ENCODE measurements around the gene MBTD1.
"Not testable (repeated sequence)": the region's sequence is repeated elsewhere in the genome, so short reads cannot be mapped to it uniquely, and the experiment has no call there.

Gene MBTD1

DNA sequence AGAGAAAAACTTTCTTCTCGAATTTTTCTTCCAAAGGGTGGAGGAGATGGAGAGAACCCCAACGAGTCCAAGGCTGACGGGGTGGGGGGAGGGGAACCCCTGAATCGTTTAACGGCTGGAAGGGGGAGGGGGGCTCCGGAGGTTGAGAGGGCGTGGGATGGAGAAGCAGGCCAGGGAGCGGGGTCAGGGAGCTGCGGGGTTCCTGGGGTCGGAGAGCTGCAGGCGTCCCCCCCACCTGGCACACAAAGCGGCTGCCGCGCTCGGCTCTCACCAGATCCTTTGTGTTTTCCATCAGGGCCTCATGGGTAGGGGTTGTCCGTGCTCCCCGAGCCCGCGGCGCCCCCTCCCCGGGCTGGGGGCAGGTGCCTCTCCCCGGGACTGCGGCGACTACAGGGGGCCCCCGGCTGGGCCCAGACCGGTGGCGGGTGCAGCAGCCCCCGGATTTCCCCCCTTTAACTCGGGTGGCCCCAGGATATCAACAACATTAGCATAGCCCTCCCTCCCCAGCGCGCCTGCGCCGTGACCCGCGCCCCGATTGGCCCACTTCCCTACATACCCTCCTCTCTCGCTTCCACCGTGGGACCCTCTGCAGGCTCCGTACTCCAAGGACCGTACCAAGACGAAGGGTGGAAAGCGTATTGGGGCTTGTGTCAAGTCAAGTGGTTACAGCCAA lies at the start of gene MBTD1:
Gene MBTD1, minus strand, starts transcription at position 486 of the 673 bp plus-strand sequence. CDS start 34,888 bp downstream, outside the sequence.
- in situ Hi-C loops (cut with HindIII; ENCODE audit: low sequenced_read_pairs), result no loop called here

DNA sequence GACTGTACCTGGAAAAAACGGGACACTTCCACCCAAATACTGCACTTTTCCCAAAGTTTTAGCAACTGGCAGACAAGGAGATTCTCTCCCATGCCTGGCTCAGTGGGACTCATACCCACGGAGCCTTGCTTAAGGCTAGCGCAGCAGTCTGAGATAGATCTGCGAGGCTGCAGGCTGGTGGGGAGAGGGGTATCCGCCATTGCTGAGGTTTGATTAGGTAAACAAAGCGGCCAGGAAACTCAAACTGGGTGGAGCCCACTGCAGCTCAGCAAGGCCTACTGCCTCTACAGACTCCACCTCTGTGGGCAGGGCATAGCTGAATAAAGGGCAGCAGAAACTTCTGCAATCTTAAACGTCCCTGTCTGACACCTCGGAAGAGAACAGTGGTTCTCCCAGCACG lies 45.3 kb upstream of the MBTD1 start:
- in situ Hi-C loops (cut with HindIII; ENCODE audit: low sequenced_read_pairs), result no loop called here

DNA sequence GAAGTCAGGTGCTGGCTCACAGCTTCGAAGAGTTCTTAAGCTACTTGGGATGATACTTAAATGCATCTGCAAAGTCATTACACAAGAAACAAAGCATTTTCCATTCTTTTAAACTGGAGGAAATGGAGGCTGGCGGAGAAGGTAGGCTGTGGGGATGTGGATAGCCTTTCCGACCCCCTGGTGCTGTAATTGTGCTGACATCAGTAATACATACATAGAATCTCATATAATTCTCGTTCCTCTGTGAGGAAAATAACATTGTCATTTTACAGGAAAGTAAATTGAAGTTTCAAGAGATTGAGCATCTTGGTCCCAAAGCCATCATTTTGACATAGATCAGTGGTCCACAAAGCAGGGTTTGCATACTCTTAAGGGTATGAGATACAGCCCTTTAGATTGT lies 40.0 kb upstream of the MBTD1 start:
- in situ Hi-C loops (cut with HindIII; ENCODE audit: low sequenced_read_pairs), result no loop called here

DNA sequence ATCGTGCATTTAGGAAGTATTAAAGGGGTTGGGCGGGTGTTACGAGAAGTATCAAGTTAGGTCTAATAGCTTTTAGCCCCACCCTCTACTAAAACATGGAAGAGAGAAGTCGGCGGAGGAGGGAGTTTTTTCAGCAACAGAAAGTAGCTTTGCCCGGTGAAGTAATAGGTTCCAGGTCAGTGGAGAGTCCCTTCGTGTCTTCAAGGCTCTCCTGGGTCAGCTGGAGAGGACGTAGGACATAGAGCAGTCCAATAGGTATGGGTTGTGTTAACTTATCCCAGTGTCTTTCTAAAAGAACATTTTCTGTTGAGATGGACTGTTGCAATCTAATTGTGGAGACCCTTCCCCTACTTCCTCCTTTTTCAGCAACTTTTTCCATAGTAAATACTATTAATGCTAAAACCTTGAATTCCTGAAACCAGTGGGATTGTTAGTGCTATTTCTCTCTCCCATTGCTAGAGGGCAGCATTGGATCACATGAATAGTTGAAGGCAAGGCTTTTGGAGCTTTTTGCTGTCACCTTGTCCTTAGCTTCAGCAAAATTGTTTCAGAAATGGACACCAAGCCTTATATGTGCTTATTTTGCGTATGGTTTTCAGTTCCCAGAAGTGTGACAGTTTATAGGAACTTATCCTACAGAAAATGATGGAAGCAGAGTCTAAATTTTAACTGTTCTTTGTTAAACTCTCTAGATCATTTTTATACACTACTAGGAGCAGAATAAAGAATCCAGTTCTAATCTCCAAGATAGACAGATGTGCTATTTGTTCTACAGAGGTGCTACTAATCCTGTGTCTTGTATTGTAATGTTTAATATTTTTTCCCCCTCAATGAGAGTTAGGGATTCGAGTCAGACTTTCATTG lies 38.9 kb upstream of the MBTD1 start:
- in situ Hi-C loops (cut with HindIII; ENCODE audit: low sequenced_read_pairs), result no loop called here

DNA sequence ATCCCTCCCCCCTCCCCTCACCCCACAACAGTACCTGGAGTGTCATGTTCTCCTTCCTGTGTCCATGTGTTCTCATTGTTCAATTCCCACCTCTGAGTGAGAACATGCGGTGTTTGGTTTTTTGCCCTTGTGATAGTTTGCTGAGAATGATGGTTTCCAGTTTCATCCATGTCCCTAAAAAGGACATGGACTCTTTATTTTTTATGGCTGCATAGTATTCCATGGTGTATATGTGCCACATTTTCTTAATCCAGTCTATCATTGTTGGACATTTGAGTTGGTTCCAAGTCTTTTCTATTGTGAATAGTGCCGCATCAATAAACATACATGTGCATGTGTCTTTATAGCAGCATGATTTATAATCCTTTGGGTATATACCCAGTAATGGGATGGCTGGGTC lies 34.5 kb upstream of the MBTD1 start:
- in situ Hi-C loops (cut with HindIII; ENCODE audit: low sequenced_read_pairs), result not testable (repeated sequence)

DNA sequence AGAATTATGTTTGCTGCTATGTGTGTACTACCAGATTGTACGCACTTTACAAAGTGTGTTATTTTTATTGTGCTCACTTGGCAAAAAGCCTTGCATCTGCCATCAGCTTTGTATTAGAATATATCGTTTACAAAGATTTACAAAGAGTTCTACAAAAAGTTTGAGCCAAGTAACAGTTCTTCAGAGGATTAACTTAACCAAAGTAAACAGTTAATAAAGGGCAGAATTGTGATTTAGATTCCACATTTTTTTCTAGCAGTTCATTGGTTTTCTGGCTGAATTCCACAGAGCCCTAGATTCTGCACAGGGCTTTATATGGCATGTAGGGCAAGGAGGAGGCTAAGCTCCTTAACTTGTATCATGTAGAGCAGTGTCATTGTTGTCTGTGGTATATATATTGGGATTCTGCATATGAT lies 29.9 kb upstream of the MBTD1 start:
- in situ Hi-C loops (cut with HindIII; ENCODE audit: low sequenced_read_pairs), result no loop called here

DNA sequence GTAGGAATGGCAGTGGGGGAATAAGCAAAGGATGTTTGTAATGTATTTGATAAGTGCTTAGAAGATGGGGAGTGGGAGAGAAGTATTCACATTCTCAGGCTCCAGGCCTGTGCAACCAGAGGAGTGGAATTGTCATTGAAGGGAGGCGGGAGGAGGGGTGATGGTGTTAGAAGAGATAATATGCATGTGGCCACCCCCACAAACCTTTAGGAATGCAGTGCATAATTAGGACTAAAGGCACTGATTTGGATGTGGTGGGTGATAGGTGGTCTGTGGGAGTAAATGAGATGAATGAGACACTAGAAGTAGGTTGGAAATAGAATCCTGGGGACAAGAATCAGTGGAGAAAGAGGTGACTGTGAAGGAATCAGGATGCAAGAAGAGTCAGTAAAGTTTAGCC lies 27.6 kb upstream of the MBTD1 start:
- in situ Hi-C loops (cut with HindIII; ENCODE audit: low sequenced_read_pairs), result no loop called here

DNA sequence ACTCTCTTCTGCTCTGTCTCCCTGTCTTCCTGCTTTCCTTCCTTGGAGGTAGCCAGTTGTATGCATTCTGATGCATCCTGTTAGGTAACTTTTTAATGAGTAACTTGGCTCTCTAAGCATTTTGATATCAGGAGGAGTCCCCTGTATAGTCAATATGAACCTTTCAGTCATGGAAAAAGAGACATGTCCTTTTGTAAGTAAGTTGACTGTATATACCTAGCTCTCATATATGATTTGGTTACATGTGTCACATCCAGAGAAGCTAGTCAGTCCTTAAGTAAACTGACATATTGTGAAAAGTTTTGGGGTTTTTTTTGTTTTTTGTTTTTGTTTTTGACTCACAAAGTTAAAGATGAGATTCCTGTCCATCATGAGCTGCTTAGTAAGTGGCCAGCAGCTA lies 19.3 kb upstream of the MBTD1 start:
- in situ Hi-C loops (cut with HindIII; ENCODE audit: low sequenced_read_pairs), result no loop called here

DNA sequence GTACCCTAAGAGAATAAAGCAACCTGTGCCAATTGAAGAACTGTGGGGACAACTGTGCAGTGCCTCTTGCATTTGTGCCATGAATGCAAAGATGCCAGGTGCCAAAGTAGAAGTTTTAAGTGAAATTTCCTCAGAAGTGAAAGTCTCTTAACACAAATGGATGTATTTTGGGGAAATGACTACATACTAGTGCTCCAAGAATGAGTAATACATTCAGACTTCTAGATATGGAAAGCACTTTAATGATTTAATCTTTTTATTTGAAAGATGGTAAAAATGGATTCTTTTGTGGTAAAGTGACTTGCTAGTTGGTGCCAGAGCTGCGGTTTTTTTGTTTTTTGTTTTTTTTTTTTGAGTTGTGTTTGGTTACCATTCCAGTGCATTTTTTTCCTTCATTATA lies 15.5 kb upstream of the MBTD1 start:
- in situ Hi-C loops (cut with HindIII; ENCODE audit: low sequenced_read_pairs), result no loop called here

DNA sequence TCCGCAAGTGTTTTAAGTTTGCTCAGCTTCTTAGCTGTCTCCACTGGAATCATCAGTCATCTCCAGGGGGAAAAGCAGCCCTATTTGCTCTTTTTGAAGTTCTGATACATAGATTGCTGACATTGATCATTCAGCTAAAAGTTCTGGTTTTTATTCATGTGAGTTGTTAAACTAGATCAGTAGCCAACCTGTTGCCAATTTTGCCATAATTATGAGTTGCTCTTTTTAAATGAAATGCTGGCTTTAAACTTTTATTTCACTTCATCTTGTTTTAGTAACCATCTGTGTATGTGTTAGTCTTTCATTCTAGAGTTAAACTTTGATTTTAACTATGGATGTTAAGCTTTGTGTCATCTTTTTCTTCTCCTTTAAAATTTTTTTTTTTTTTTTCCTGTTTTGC lies 13.0 kb upstream of the MBTD1 start:
- in situ Hi-C loops (cut with HindIII; ENCODE audit: low sequenced_read_pairs), result no loop called here

DNA sequence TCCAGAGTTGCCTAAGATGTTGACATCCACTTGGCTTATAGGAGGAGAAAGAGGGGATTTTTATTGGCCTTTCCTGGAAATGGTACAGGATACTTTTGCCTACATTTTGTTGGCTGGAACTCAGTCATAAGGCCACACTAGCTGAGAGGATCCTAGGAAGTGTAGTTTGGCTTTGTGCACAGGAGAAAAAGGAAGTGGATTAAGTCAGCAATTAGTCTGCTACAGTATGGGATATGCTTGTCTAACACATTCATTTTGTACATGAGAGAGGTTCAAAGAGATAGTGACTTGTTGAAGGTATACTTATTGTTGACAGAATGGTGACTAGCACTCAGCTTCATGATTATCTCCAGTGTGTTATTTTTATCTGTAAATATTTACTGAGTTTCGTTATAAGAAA lies 10.8 kb upstream of the MBTD1 start:
- in situ Hi-C loops (cut with HindIII; ENCODE audit: low sequenced_read_pairs), result no loop called here

DNA sequence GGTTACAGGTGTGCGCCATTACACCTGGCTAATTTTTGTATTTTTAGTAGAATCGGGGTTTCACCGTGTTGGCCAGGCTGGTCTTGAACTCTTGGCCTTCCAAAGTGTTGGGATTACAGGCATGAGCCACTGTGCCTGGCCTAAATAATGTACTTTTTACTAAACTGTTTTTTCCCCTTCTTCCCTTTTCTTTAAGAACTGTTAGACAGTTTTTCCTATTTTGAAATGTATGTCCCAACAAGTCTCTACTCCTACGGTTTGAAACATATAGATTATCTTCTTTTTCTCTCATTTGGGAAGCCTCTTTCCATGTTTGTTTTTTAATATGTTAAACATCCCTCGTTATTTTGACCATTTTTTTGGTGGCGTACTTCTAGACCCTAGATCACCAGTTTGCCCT lies 10.1 kb upstream of the MBTD1 start:
- in situ Hi-C loops (cut with HindIII; ENCODE audit: low sequenced_read_pairs), result no loop called here

DNA sequence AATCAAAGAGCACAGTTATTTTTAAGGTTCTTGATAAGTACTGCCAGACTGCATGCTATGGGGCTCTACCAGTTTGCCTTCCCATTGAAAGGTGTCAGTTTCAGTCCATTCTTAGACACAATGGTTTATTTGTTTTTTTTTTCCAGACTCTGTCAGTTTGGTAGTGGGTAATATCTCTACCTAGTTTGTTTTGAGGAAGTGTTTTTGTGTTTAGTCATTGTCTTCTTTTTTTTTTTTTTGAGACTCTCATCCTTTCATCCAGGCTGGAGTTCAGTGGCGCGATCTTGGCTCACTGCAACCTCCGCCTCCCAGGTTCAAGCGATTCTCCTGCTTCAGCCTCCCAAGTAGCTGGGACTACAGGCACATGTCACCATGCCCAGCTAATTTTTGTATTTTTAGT lies 4.6 kb upstream of the MBTD1 start:
- in situ Hi-C loops (cut with HindIII; ENCODE audit: low sequenced_read_pairs), result not testable (repeated sequence)

DNA sequence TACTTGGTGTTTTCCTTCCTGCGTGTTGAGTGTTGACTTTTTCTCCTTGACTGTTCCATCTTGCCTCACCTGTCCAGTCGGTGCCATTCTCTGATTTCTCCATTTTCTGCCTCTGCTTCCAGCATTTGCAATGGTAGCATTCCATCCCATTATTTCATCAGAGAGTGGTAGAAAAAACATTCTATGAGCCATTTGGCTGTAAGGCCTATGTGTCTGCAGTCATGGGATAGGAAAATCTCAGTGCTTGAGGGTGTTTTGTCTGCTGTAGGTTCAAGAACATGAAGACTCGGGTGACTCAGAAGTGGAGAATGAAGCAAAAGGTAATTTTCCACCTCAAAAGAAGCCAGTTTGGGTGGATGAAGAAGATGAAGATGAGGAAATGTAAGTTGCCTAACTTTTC lies 3.2 kb upstream of the MBTD1 start:
- in situ Hi-C loops (cut with HindIII; ENCODE audit: low sequenced_read_pairs), result no loop called here

DNA sequence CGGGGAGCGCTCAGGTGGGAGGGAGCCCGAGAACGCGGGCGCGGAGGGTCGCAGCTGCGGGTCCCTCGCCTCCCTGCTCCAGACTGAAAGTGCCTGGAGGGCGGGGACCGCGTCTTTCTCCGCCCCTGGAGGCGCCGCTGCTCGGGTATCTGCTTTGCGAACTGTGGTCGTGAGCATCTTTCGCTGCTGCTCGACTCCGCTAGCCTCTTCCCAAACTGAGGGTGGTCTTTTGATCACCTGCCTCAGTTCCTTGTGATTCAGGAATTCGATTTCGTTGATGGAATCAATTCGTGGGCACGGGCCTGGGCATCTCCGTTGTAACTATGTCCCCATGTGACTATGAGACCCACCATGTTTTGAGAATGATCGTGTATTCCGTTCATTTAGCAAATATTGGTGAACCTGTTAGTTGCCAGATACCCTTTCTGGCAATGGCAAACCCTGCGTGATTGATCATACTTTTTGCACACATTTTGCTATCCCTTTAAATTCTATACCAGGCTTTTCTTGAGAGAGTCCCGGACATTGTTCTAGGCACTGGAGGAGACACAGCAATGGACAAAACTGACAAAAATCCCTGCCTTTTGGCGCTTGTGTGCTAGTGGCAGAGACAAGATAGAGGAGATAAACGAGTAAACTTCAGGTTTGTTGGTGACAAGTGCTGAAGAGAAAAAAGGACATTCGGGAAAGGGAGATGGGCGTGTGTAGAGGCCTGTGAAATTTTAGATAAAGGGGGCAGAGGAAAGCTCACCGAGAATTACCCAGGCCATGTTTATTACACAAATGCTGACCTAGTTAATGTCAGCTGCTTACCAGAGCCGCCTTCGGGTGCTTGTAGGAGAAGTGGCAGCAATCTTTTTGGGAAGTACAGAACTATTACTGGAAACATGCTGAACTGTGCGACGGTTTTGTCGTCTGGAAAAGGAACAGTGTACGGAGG lies 1.4 kb upstream of the MBTD1 start:
- in situ Hi-C loops (cut with HindIII; ENCODE audit: low sequenced_read_pairs), result no loop called here

DNA sequence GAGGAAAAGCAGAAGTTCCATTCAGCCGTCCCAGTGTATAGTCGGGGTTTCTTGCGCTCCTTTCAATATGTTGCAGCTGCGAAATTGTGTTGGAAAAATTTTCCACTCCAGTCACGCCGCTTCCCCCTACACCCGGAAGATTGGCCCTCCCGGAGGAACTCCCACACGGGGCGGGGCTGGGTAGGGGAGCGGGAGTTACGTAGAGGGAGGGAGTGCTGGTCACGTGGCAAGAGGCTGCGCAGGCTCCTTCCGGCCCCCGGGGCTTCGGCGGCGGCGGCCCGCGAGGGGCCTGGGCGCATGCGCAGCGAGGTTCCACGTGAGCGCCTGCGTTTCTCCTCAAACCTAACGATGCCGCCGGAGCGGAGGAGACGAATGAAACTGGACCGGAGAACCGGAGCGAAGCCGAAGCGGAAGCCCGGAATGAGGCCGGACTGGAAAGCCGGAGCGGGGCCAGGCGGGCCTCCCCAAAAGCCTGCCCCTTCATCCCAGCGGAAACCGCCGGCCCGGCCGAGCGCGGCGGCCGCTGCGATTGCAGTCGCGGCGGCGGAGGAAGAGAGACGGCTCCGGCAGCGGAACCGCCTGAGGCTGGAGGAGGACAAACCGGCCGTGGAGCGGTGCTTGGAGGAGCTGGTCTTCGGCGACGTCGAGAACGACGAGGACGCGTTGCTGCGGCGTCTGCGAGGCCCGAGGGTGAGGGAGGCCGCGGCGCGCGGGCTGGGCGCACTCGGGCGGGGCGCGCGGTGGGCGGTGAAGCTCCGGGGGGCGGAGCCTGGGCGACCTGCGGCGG lies 581 bp upstream of the MBTD1 start, which contains the start of gene UTP18:
Gene UTP18, plus strand, starts transcription at position 310 of the 787 bp plus-strand sequence. Its CDS starts 39 bp downstream, at position 349.
- in situ Hi-C loops (cut with HindIII; ENCODE audit: low sequenced_read_pairs), result no loop called here

DNA sequence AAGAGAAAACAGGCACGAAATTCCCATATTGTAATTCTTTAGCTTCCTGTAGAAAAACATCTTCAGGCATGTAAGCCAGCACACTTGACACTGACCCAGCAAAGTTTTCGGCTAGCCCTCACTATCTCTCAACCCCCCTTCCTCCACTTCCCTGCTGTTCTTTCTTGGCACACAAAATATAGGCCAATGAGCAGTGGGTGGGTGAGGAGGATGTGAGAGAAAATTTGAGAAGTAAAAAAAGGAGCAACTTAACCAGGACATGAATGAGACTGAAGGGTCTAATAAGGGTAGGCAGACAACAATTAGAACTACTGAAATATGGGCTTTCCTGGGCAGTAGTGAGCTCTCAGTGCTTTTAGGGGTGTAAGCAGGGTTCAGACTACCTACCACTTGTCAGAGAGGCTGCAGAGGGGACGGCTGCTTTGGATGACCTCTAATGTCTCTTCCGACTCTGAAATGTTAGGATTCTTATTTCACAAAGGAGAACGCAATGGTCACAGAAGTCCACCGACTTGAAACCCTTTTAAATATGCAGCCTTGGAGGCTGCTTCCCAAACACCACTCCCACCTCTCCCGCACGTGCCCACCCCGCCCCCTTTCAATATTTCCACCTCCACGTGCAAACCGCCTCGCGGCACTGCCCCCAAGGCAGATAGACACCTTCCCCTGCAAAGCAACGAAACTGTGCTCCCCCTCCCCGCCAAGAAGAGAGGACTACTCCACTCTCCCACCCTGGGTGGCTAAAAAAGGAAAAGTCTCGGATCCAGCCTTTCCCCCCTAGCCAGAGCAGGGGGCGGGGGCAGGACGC lies 889 bp downstream of the MBTD1 start:
- in situ Hi-C loops (cut with HindIII; ENCODE audit: low sequenced_read_pairs), result no loop called here

DNA sequence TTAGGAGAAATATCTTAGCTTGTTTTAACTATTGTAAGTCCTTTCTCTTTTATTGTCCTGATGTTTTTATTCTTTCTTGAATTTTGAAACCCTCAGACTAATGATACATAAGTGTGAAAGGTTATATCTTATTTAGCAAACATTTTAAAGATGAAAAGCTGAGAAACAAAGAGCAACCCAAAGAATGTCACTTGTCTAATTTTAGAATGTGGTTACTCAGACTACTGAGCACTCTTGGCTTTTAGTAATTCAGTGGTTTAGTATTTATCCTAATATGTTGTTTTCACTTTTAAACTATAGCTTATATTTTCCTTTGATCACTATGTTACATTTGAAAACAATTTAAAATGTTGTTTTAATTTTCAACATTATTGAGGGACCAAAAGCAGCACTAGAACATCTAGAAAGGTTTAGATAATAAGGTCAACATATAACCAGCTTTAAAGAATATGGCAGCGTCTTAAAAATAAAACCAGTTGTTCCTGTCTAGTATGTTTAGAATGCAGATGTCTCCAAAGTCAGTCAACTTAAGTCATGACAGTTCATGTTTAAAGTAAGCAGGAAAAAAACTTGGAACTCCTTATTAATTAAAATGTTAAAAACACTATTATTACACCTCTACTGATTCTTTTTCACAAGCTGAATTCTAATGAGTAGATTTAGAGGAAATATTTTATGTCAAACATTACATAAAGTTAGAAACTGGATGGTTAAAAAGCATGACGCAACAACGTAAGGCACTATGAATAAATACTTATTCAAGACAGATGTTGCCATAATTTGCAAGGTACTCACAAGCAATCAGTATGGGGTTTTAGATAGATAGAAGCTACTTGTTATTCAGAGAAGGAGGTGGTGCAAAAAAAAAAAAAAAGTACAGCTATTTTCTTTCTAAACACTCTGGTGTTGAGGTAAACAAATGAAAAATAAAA lies 2.4 kb downstream of the MBTD1 start:
- in situ Hi-C loops (cut with HindIII; ENCODE audit: low sequenced_read_pairs), result no loop called here

Data from endothelial cell of hepatic sinusoid (primary cell).